Vagina (tissue), 2 donors: ENCODE measurements around the gene CCNB1.

ENCODE experiments used
- POLR2AphosphoS5 ChIP-seq, 2 donors: sonication (generic); formaldehyde crosslinking; IDR thresholded peaks; one replicate each; pipeline ENCODE4 v1.9.0; 2017; ENCODE audit warnings: antibody characterized with exemption in 2 of 2, mild to moderate bottlenecking in 2 of 2, low read depth in 1 of 2; ENCODE audit not compliant: insufficient read depth in 1 of 2
- TF ChIP-seq, protein P1 (sequence below), 3 experiments: fragments of 450-650 bp in 2 of 3; fragments of 200-600 bp in 1 of 3; sonication (generic) in 1 of 3; IDR thresholded peaks; one replicate each; pipeline ENCODE4 v1.5.1; 2017 to 2019; ENCODE audit warnings: antibody characterized with exemption in 3 of 3, mild to moderate bottlenecking in 2 of 3, moderate library complexity in 2 of 3

DNA sequence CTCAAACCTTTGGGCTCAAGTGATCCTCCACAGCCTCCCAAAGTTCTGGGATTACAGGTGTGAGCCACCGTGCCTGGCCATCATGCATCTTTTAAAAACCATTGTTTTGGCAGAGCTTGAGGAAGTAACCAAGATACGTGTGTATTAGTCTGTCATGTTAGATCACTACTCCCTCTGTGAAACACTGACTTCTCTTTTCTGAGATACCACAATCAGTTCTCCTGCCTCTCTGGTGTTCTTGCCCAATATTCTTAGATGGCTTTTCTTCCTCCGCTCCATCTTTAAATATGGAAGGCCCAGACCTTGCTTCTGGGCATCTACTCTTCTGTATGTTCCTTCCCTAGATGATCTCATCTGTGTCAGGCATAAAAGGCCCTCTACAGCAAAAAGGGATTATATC lies 14.2 kb upstream of the CCNB1 start:
- TF ChIP-seq, protein P1, sequence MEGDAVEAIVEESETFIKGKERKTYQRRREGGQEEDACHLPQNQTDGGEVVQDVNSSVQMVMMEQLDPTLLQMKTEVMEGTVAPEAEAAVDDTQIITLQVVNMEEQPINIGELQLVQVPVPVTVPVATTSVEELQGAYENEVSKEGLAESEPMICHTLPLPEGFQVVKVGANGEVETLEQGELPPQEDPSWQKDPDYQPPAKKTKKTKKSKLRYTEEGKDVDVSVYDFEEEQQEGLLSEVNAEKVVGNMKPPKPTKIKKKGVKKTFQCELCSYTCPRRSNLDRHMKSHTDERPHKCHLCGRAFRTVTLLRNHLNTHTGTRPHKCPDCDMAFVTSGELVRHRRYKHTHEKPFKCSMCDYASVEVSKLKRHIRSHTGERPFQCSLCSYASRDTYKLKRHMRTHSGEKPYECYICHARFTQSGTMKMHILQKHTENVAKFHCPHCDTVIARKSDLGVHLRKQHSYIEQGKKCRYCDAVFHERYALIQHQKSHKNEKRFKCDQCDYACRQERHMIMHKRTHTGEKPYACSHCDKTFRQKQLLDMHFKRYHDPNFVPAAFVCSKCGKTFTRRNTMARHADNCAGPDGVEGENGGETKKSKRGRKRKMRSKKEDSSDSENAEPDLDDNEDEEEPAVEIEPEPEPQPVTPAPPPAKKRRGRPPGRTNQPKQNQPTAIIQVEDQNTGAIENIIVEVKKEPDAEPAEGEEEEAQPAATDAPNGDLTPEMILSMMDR (IDR thresholded peaks at IDR 0.05) = no peak
- TF ChIP-seq POLR2AphosphoS5 (IDR thresholded peaks at IDR 0.05; ENCODE audit: insufficient read depth in 1 of 2, low read depth in 1 of 2) = no peak
